GM10248 (cell line): Measurements from ENCODE around the gene GJD3.

Source experiments
- CTCF ChIA-PET: fragments of 300-600 bp; sonication (Branson Sonifier 250); formaldehyde crosslinking; extraction: SDS; loops from one replicate; lab custom pipeline; 2021; ENCODE audit warnings: antibody characterized with exemption; lab: Yijun Ruan, JAX
- POLR2A ChIA-PET: fragments of 350-650 bp; sonication (Branson Sonifier 250); formaldehyde crosslinking; extraction: SDS; loops from one replicate; lab custom pipeline; 2020; ENCODE audit warnings: antibody characterized with exemption; lab: Yijun Ruan, JAX
- DNase-seq: peaks from one replicate; pipeline ENCODE4 v3.0.0; 2012; ENCODE audit errors: extremely low spot score
- TF ChIP-seq, protein P1 (sequence below): IDR thresholded peaks from 2 replicates; pipeline ENCODE4 v1.5.1; 2012; ENCODE audit warnings: mild to moderate bottlenecking, low read depth; ENCODE audit errors: extremely low read depth, missing control alignments, control extremely low read depth

GJD3 gene

DNA sequence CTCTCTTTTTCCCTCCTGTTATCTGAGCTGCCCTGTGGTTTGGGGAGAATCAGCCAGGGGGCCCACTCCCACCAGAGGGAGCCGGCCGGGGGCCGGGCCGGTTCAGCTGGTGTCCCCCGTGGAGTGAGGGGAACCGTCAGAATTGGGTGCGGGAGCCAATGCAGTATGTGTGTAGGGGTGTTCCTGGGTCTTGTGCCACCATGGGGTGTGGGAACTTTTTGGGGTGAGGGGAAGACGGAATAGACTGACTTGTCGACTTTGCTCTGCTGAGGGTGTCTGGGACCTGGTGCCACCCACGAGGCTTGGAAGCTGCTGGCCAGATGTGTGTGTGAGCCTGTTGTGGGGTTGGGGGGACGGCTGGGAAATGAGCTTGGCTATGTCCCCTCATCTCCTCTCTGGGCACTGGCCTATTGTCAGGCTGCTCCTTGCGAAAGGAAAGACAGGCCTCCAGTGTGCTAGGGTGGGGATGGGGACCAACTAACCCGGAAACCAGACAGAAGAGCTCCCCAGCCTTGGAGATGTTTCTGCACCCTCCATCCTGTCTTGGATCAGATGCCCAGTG is 45.6 kb downstream of the GJD3 start:
- TF ChIP-seq, protein P1, sequence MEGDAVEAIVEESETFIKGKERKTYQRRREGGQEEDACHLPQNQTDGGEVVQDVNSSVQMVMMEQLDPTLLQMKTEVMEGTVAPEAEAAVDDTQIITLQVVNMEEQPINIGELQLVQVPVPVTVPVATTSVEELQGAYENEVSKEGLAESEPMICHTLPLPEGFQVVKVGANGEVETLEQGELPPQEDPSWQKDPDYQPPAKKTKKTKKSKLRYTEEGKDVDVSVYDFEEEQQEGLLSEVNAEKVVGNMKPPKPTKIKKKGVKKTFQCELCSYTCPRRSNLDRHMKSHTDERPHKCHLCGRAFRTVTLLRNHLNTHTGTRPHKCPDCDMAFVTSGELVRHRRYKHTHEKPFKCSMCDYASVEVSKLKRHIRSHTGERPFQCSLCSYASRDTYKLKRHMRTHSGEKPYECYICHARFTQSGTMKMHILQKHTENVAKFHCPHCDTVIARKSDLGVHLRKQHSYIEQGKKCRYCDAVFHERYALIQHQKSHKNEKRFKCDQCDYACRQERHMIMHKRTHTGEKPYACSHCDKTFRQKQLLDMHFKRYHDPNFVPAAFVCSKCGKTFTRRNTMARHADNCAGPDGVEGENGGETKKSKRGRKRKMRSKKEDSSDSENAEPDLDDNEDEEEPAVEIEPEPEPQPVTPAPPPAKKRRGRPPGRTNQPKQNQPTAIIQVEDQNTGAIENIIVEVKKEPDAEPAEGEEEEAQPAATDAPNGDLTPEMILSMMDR, result no peak
- DNase-seq, result no peak
- POLR2A ChIA-PET, result no interaction called here
- CTCF ChIA-PET, result interaction anchor here (0.9 to 30.0 kb wide), 5 partner anchors 15 to 214 kb away, joined by 3 to 604 read pairs (median 5); partner anchors contain the start of genes GJD3 and RARA

DNA sequence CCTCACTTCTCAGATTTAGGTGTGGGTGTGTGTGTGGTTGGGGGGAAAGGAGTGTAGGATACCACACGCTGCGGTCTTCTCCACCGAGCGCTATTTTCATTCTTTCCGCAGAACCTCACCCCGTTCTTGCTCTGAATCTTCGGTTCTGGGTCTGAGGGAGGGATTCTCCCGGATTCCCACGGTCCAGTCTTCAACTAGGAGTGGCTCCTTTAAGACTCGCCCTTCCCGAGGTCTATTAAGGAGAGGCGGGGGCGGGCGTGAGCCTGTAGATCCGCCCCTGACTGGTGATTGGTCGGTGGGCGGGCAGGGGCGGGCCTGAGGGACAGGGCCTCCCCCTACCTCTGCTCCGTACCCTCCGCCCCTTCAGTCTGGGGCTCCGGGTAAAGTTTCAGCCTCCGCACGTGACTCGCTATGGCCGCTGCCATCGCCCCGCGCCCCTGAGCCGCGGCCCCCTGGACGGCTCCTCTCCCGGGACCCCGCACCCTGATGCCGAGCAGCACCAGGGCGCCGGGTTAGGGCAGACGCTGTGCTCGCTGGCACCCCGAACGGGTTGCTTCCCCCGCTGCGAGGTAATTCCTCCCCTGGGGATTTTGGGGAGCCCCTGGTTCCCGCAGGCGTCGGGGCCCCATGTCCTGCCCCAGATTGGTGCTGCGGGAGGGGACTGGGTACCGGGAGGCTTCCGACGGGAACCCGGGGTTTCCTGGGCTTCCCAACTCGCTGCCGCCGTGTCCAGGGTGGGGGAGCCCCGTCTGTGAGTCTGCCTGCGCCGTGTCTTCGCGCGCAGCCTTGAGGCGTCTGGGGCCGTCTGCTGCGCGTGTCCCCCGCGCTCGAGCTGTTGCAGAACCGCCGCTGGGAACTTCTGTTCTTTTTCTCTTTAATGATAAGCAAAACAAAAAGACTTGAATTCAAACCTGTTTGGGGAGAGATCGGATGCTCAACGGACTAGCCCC is 46.4 kb downstream of the GJD3 start:
- TF ChIP-seq, protein P1, result no peak
- ChIA-PET CTCF (interaction anchor here (0.9 to 30.0 kb wide), 15 partner anchors 8 to 215 kb away, joined by 3 to 604 read pairs (median 4); partner anchors contain the start of genes GJD3, RARA and WIPF2), POLR2A (interaction anchor here (0.8 kb wide), 1 partner anchor 1371 kb away, joined by 4 read pairs; no protein-coding TSS in a partner anchor)
- DNase-seq, result peak; percentile 98

DNA sequence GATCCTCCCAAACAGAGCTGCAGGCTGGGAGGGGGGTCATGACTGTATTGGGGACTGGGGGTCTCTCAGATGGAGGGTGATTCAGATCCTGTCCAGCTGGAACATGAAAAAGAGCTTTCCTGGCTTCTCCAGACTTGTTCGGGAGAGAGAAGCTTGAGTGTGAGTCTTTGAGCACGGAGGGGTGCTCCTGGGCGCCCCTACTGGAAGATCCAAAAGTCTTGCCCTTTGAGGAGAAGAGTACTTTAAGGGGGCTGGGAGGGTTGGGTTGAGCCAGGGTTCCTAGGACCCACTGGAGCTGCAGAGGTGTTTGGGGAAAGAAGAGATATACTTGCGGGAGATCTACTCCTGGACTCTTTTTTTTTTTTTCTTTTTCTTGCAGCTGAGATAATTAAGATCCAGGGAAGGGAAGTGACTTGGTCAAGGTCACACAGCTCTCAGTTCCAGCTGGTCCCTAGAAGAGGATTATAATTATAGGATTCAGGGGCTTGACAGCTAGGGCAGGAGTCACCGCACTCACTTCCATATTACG is 47.1 kb downstream of the GJD3 start:
- DNase-seq, result peak; percentile 67
- ChIA-PET CTCF (interaction anchor here (0.9 to 30.0 kb wide), 14 partner anchors 8 to 216 kb away, joined by 3 to 604 read pairs (median 4); partner anchors contain the start of genes GJD3, RARA and WIPF2), POLR2A (interaction anchor here (0.8 kb wide), 1 partner anchor 1372 kb away, joined by 4 read pairs; no protein-coding TSS in a partner anchor)
- TF ChIP-seq, protein P1, result peak; percentile 50

DNA sequence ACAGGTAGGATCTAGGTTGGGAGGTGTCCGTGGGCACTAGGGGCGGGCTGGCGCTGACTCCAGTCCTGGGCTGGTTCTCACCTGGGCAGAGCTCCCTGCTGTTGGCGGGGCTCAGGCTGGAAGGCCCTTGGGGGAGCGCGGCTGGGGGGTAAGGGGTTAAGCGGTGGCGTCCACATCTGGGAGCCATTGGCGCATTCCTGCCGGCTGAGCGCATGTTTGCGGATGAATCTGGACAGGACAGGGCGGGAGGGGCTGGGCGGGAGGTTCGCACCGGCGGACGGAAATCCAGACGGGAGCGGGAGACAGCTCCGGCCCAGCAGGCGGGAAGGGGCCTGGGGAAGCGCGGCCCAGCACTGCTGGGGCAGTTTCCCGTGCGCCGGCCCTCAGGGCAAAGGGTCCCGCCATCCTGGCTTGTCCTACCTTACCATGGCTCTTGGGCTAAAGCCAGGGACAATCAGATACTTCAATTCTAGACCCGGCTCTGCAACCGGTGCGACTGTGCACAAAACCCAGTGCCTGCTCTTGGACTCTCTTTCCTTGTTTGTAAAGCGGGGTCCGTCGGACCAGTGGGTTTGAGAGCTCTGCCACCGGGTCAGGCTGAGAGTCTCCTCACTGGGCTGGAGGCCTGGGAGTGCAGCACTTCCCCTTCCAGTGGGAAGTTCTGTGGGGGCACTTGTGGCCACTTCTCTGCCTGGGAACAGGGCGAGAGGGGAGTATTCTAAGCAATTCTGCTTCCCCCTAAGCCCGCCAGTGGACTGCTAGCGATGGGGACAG is 47.8 kb downstream of the GJD3 start:
- TF ChIP-seq, protein P1, result no peak
- POLR2A ChIA-PET, result interaction anchor here (0.8 kb wide), 1 partner anchor 1373 kb away, joined by 4 read pairs; no protein-coding TSS in a partner anchor
- no peak for DNase-seq
- CTCF ChIA-PET, result interaction anchor here (0.9 to 30.0 kb wide), 14 partner anchors 9 to 216 kb away, joined by 3 to 604 read pairs (median 4); partner anchors contain the start of genes GJD3, RARA and WIPF2

DNA sequence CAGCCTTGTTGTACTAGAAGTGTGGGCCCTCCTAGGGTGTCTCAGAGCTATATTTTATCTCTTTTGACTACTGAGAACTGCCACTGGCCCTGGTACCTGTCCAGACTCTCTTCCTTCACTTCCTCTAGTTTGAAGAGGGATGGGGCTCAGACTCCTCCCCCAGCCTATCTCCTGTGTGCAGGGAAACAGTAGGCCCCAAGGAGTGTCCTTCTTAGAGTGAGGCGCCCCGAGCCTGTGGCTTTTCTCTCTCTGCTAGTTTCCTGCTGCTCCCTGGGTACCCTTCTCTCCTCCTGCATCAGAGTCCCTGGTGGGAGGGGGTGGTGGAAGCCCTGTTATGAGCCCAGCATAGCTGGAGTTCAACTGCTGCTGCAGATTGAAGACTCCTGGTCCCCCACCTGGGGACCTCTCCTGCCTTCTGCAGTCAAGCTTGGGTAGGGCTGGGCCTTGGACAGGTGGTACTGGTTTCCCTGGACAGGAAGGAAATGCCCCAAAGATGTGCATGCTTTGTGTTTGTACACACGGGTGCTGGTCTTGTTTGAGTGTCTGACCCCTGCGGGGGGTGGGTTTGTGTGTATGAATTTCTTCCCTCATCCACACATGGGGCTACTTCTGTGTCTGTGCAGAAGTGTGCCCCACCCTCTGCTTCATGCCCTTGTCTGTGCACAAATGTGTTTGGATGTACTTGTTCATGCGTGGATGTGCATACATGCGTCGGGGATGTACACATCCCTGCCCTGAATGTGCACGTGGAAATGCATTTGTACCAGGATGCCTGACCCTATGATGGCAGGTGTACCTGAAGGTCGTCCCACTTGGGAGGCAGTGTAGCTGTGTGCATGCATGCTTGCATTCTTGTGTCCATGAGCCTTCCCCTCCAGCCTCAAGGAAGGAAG is 48.6 kb downstream of the GJD3 start:
- no peak for DNase-seq
- TF ChIP-seq, protein P1, result no peak
- ChIA-PET POLR2A (no interaction called here), CTCF (interaction anchor here (0.8 to 30.0 kb wide), 7 partner anchors 10 to 241 kb away, joined by 3 to 604 read pairs (median 4); partner anchors contain the start of genes GJD3 and RARA)
